ENCODE measurements around the gene RPL6. TPM values are rescaled to one million over a fixed set of nuclear protein-coding genes. Genes with fewer than 3 reads are reported as not detected.

RPL6 gene
- total RNA-seq, 2 experiments from 2014 or later, result 1,954 to 1,972 TPM

GRCh38 chr12:112382866-112383265 lies 26.5 kb downstream of the RPL6 start:
- intact Hi-C loops (cut with micrococcal nuclease), result loop anchor here (10.0 kb wide), 1 partner anchor 438 kb away; no protein-coding TSS in a partner anchor
- Mint-ChIP-seq H3K36me3 (ENCODE audit: low read depth) (no peaks in the 10 kb centered on the region), H3K27ac (peak overlapping the region; percentile 87), H3K4me1 (ENCODE audit: low read depth) (peaks cover 29% of the 10 kb centered on the region), H3K4me3 (peak overlapping the region; percentile 84), H3K27me3 (no peaks in the 10 kb centered on the region), H3K9me3 (no peaks in the 10 kb centered on the region)
- CTCF ChIA-PET, result interaction anchor here (1.6 kb wide), 1 partner anchor 185 kb away, joined by 5 read pairs; no protein-coding TSS in a partner anchor
- POLR2A ChIA-PET, result no interaction called here
- ATAC-seq (no peak), DNase-seq (no peak)
- no peak for TF ChIP-seq CTCF (IDR thresholded peaks at IDR 0.05)

- H3K27me3 Mint-ChIP-seq, result no peaks in the 10 kb centered on the region
- no peak for TF ChIP-seq CTCF (IDR thresholded peaks at IDR 0.05)
- peaks cover 25% of the 10 kb centered on the region for H3K4me1 Mint-ChIP-seq (ENCODE audit: low read depth)
- peak within 1 kb of the TSS; percentile 87 for H3K27ac Mint-ChIP-seq
- DNase-seq, result peak; percentile 98
- peak; percentile 97 for ATAC-seq
- no peaks in the 10 kb centered on the region for H3K36me3 Mint-ChIP-seq (ENCODE audit: low read depth)
- POLR2A ChIA-PET, result no interaction called here
- CTCF ChIA-PET, result no interaction called here
- no peaks in the 10 kb centered on the region for H3K9me3 Mint-ChIP-seq
- peak within 1 kb of the TSS; percentile 84 for H3K4me3 Mint-ChIP-seq
- intact Hi-C loops (cut with micrococcal nuclease), result loop anchor here (10.0 kb wide), 1 partner anchor 437 kb away; no protein-coding TSS in a partner anchor
Measured at GRCh38 chr12:112381883-112382796, 27.3 kb downstream of the RPL6 start, which contains the start of gene HECTD4. HECTD4 (minus strand) TSS chr12:112382431; CDS start chr12:112382128, 303 bp downstream.

GRCh38 chr12:112381406-112381882 lies 28.0 kb downstream of the RPL6 start:
- H3K27me3 Mint-ChIP-seq, result no peaks in the 10 kb centered on the region
- H3K9me3 Mint-ChIP-seq, result no peaks in the 10 kb centered on the region
- H3K36me3 Mint-ChIP-seq (ENCODE audit: low read depth), result no peaks in the 10 kb centered on the region
- intact Hi-C loops (cut with micrococcal nuclease), result loop anchor here (10.0 kb wide), 1 partner anchor 437 kb away; no protein-coding TSS in a partner anchor
- peaks cover 18% of the 10 kb centered on the region for H3K4me1 Mint-ChIP-seq (ENCODE audit: low read depth)
- POLR2A ChIA-PET, result no interaction called here
- peak; percentile 24 for ATAC-seq
- CTCF ChIA-PET, result no interaction called here
- peak overlapping the region; percentile 84 for H3K4me3 Mint-ChIP-seq
- peak overlapping the region; percentile 86 for H3K27ac Mint-ChIP-seq
- no peak for TF ChIP-seq CTCF (IDR thresholded peaks at IDR 0.05)
- peak; percentile 59 for DNase-seq

GRCh38 chr12:112380663-112381405 lies 28.6 kb downstream of the RPL6 start:
- no peak for TF ChIP-seq CTCF (IDR thresholded peaks at IDR 0.05)
- Mint-ChIP-seq H3K36me3 (ENCODE audit: low read depth) (no peaks in the 10 kb centered on the region), H3K9me3 (no peaks in the 10 kb centered on the region), H3K27ac (peak overlapping the region; percentile 86), H3K27me3 (no peaks in the 10 kb centered on the region), H3K4me3 (peak overlapping the region; percentile 84), H3K4me1 (ENCODE audit: low read depth) (peaks cover 17% of the 10 kb centered on the region)
- DNase-seq (no peak), ATAC-seq (no peak)
- CTCF ChIA-PET, result no interaction called here
- POLR2A ChIA-PET, result interaction anchor here (1.2 kb wide), 1 partner anchor 30 kb away, joined by 3 read pairs; no protein-coding TSS in a partner anchor
- intact Hi-C loops (cut with micrococcal nuclease), result loop anchor here (10.0 kb wide), 1 partner anchor 436 kb away; no protein-coding TSS in a partner anchor
